AG09319 (cell line): ENCODE results near the gene NBPF3.
"Not testable (repeated sequence)": the region's sequence is repeated elsewhere in the genome, so short reads cannot be mapped to it uniquely, and the experiment has no call there.

Source experiments
- DNase-seq: peaks from one replicate; pipeline ENCODE4 v3.0.0-alpha.2; 2010; ENCODE audit warnings: low read depth; ENCODE audit errors: extremely low read depth
- TF ChIP-seq, protein P1 (sequence below): IDR thresholded peaks from 2 replicates; pipeline ENCODE4 v1.5.1; 2011; ENCODE audit warnings: low read depth, mild to moderate bottlenecking, inconsistent platforms, low read length, moderate library complexity

Gene NBPF3

DNA sequence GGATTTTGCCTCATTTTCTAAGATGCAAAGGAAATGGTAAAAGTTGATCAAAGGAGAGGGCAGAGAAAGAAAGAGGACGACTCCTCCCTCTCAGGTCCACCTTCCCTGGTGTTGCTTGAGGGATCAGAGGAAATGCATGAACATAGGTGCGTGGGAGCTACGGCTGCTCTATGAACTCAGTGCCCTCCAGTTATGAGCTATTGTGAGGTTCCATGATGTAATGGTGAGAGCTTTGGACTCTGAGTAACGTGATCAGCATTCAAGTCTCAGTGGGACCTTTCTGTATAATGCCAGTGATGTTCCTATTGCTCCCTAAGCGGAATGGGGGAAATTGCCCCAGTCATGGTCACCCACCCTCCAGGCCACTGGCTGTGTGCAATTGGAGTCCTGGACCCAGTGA lies 25.9 kb upstream of the NBPF3 start:
- TF ChIP-seq, protein P1, sequence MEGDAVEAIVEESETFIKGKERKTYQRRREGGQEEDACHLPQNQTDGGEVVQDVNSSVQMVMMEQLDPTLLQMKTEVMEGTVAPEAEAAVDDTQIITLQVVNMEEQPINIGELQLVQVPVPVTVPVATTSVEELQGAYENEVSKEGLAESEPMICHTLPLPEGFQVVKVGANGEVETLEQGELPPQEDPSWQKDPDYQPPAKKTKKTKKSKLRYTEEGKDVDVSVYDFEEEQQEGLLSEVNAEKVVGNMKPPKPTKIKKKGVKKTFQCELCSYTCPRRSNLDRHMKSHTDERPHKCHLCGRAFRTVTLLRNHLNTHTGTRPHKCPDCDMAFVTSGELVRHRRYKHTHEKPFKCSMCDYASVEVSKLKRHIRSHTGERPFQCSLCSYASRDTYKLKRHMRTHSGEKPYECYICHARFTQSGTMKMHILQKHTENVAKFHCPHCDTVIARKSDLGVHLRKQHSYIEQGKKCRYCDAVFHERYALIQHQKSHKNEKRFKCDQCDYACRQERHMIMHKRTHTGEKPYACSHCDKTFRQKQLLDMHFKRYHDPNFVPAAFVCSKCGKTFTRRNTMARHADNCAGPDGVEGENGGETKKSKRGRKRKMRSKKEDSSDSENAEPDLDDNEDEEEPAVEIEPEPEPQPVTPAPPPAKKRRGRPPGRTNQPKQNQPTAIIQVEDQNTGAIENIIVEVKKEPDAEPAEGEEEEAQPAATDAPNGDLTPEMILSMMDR: no peak
- DNase-seq: no peak

DNA sequence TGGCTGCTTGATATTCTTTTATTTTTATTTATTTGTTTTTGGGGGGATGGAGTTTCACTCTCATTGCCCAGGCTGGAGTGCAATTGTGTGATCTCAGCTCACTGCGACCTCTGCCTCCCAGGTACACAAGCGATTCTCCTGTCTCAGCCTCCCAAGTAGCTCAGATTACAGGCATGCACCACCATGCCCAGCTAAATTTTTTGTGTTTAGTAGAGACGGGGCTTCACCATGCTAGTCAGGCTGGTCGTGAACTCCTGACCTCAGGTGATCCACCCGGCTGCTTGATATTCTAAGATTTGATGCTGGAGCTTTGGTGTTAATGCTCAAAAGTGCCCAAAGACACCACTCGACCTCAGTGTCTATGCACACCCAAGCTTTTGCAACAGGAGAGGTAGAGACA lies 19.6 kb upstream of the NBPF3 start:
- not testable (repeated sequence) for DNase-seq

DNA sequence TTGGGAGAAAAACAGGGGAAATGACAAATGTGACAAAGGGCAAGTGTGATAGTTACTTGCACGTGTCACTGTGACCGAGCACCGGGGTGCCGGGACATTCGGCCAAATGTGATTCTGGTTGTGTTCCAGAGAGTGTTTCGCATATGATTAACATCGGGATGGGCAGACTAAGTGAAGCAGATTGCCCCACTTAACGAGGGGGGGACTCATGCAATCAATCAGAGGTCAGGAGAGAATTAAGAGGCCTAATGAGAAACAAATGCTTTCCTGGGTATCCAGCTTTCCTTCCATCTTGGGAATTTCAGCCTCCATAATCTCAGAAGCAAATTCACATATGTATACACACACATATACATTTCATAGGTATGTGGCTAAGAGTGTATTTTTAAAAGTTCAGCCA lies 18.6 kb upstream of the NBPF3 start:
- not testable (repeated sequence) for DNase-seq

DNA sequence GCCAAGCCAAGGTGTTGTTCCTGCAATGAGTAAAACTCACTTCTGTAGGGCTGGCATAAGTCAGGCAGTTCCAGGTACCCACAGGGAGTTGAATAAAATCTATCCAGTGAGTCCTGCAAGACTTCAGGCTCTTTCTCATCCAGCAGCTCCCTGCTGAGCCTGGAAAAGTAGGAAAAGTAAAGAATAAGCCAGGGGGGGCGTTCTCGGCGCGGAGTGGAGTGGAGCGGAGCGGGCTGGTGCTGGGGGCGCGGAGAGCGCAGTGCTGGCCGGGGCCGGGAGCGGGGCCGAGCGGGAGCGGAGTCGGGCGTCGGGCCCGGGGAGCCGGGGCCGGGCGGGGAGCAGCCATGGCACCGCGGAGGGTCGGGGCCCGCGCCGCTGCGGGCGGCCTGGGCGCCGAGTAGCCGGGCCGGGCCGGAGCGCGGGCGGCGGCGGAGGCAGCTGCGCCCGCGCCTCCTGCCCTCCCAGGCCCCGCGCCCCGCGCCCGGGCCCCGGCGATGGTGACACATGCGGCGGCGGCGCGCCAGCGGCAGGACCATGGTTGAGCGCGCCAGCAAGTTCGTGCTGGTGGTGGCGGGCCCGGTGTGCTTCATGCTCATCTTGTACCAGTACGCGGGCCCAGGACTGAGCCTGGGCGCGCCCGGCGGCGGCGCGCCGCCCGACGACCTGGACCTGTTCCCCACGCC lies 12.0 kb upstream of the NBPF3 start:
- DNase-seq: not testable (repeated sequence)

DNA sequence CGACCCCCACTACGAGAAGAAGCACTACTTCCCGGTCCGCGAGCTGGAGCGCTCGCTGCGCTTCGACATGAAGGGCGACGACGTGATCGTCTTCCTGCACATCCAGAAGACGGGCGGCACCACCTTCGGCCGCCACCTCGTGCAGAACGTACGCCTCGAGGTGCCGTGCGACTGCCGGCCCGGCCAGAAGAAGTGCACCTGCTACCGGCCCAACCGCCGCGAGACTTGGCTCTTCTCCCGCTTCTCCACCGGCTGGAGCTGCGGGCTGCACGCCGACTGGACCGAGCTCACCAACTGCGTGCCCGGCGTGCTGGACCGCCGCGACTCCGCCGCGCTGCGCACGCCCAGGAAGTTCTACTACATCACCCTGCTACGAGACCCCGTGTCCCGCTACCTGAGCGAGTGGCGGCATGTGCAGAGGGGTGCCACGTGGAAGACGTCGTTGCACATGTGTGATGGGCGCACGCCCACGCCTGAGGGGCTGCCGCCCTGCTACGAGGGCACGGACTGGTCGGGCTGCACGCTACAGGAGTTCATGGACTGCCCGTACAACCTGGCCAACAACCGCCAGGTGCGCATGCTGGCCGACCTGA lies 11.4 kb upstream of the NBPF3 start:
- not testable (repeated sequence) for DNase-seq

DNA sequence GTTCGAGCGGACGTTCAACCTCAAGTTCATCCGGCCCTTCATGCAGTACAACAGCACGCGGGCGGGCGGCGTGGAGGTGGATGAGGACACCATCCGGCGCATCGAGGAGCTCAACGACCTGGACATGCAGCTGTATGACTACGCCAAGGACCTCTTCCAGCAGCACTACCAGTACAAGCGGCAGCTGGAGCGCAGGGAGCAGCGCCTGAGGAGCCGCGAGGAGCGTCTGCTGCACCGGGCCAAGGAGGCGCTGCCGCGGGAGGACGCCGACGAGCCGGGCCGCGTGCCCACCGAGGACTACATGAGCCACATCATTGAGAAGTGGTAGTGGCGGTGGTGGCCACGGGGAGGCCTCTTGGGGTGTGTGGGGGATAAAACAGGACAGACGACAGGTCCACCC lies 10.7 kb upstream of the NBPF3 start:
- DNase-seq: not testable (repeated sequence)

DNA sequence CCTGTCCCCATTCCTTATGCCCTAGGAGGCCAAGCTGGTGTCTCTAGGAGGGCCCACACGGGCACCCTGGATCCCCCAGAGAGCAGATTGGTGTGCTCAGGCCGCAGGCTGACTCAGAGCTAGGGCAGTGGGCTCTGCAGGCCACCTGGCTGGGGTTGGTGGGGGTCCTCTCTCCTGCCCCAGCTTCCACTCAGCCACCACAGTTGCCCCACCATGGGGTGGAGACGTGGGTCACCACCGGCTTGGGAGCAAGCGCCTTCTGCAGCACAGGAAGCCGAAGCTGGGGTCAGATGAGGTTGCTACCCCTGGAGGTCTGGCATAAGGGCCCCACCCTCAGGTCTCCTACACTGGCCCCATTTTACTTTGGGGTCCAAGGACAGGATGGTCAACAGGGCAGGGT lies 9.1 kb upstream of the NBPF3 start:
- not testable (repeated sequence) for DNase-seq

DNA sequence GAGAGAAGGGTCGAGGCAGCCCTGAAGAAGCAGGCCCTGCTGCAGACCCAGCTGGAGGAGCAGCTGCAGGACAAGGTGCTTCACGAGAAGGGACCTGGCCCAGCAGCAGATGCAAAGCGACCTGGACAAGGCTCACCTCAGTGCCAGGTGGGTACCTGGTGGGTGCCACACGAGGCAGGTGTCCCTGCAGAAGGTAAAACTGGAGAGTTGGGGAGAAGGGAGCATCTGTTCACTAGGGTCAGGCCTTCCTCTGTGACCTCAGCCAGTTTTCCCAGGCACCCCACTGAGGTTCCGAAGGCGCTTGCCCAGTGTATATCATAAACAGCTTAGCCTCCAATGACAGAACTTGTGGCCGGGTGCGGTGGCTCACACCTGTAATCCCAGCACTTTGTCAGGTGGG lies 5.5 kb upstream of the NBPF3 start:
- TF ChIP-seq, protein P1: no peak
- DNase-seq: no peak

DNA sequence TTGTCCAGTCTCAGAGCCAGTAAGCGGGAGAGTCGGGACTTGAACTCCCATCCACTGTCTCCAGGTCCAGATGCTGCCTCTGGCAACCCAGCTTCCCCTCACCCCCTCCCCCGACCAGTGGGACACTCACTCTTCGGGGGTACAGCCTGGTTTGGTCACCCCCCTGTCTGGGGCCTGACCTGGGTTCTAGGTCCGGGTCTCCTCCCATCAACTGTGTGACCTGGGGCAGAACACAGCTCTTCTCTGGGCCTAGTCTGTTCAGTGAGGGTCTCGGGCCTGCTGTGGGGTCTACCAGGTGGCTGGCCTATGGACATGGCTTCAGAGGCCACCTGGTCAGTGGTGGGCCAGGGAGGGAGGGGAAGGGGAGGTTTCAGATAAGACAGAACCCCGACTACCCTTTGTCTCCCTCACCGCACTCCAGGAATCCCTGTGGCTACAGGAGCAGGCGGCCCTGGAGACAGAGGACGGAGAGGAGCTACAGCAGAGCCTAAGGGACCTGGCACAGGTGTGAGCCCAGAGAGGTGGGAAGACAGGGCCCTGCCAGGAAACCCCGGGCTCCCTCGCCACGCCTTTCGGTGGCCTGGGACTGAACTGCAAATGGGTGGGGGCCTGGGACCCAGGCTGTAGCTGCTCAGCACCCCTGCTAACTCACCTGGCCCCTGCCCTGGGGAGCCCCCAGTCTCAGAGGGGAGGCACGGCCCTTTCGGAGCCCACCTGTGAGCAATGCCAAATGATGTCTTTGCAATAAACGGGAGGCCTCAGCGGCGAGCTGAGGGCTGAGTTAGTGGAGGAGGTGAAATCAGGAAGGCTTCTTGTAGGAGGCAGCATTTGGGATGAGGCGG lies 4.1 kb upstream of the NBPF3 start:
- no peak for DNase-seq
- TF ChIP-seq, protein P1: no peak

DNA sequence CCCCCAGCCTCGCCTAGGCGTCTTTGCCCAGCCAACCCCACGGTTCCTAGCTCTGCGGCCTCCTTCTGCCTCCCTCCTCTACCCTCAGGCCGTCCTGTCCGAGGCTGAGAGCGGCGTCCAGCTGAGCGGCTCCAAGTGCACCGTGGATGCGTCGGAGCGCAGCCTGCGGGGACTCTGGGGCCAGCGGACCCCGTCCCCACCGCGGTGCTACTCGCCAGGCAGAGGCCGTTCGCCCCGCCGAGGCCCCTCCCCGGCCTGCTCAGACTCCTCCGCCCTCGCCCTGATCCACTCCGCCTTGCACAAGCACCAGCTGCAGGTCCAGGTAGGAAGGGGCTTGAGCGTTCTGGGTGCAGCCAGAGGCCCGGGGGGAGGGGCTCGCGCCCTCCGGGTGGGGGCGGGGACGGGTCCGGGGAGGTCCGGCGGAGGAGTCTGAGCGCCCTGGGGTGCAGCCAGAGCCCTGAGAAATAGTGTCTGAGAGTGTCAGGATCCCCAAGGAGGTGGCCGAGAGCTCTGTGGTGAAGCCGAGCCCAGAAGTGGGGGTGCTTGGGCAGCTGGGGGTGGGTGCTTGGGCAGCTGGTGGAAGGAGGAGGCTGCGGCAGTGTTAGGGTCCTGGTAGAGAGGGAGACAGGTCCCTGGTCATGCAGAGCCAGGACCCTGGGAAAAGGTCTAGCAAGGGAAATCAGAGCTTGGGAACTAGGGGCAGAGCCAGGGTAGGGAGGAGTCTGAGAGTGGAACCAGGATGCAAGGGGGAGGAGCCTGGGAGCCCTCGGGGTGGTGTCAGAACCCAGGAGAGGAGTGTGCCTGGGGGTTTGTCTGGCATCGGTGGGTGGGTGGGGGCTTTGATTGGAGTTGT lies 3.2 kb upstream of the NBPF3 start:
- TF ChIP-seq, protein P1: no peak

More for the DNA sequence above, 3.2 kb upstream of the NBPF3 start:
- no peak for DNase-seq
